ENCODE measurements around the gene KIF3A. TPM values are rescaled to one million over a fixed set of nuclear protein-coding genes. Genes with fewer than 3 reads are reported as not detected.

KIF3A gene
- total RNA-seq, 1 experiment from 2014 or later = 12.7 TPM

GRCh38 chr5:132684491-132684890 lies 52.9 kb downstream of the KIF3A start:
- DNase-seq (ENCODE audit: low read depth, low spot score) (no peak), ATAC-seq (no peak)
- Histone ChIP-seq H3K4me2 (ENCODE audit: low read length) (no peak overlapping the region), H3K9ac (ENCODE audit: low read length) (no peak overlapping the region), H3K36me3 (ENCODE audit: control insufficient read depth in 1 of 2, insufficient read depth in 2 of 2, low read length in 2 of 2) (no peaks in the 10 kb centered on the region), H3K27ac (ENCODE audit: low read depth, low read length) (no peak overlapping the region), H2AFZ (ENCODE audit: low read depth, low read length, poor library complexity, severe bottlenecking) (no peak overlapping the region), H3K27me3 (ENCODE audit: insufficient read depth, low read length) (no peaks in the 10 kb centered on the region), H3K9me3 (ENCODE audit: control insufficient read depth in 1 of 2, insufficient read depth in 1 of 2, low read depth in 1 of 2, low read length in 2 of 2) (no peaks in the 10 kb centered on the region), H3K79me2 (ENCODE audit: insufficient read depth, low read length) (no peaks in the 10 kb centered on the region), H4K20me1 (ENCODE audit: insufficient read depth) (no peaks in the 10 kb centered on the region), H3K4me3 (replicated peaks in 1 of 2; ENCODE audit: low read depth in 1 of 2, low read length in 2 of 2) (no peak overlapping the region), H3K9me2 (ENCODE audit: insufficient read depth) (no peaks in the 10 kb centered on the region), H3K4me1 (ENCODE audit: control insufficient read depth in 1 of 2, insufficient read depth in 2 of 2, low read length in 2 of 2) (peaks cover 0 to 3% of the 10 kb centered on the region in 2 experiments; a peak in 1 of 4 replicates)
- intact Hi-C loops (cut with micrococcal nuclease) = no loop called here
- TF ChIP-seq ELF1 (IDR thresholded peaks at IDR 0.05; ENCODE audit: borderline replicate concordance, low read depth) (no peak), FOSL1 (IDR thresholded peaks at IDR 0.05; ENCODE audit: low read depth) (no peak), POLR2AphosphoS5 (IDR thresholded peaks at IDR 0.05; ENCODE audit: low read depth, low read length) (no peak), RAD21 (IDR thresholded peaks at IDR 0.05; ENCODE audit: low read depth) (no peak), TCF7L2 (IDR thresholded peaks at IDR 0.05; ENCODE audit: borderline replicate concordance, extremely low read depth, insufficient read depth, insufficient read length) (no peak), SIN3A (IDR thresholded peaks at IDR 0.05; ENCODE audit: low read depth) (no peak), EGR1 (IDR thresholded peaks at IDR 0.05; ENCODE audit: low read depth) (no peak), EZH2 (IDR thresholded peaks at IDR 0.05) (no peak), JUND (IDR thresholded peaks at IDR 0.05) (no peak), YY1 (IDR thresholded peaks at IDR 0.05; ENCODE audit: extremely low read depth, insufficient replicate concordance, low read depth, low read length) (no peak), ZFX (IDR thresholded peaks at IDR 0.05) (no peak), MAX (IDR thresholded peaks at IDR 0.05) (no peak), CEBPB (IDR thresholded peaks at IDR 0.05; ENCODE audit: low read depth) (no peak)
- TF ChIP-seq, protein P1, sequence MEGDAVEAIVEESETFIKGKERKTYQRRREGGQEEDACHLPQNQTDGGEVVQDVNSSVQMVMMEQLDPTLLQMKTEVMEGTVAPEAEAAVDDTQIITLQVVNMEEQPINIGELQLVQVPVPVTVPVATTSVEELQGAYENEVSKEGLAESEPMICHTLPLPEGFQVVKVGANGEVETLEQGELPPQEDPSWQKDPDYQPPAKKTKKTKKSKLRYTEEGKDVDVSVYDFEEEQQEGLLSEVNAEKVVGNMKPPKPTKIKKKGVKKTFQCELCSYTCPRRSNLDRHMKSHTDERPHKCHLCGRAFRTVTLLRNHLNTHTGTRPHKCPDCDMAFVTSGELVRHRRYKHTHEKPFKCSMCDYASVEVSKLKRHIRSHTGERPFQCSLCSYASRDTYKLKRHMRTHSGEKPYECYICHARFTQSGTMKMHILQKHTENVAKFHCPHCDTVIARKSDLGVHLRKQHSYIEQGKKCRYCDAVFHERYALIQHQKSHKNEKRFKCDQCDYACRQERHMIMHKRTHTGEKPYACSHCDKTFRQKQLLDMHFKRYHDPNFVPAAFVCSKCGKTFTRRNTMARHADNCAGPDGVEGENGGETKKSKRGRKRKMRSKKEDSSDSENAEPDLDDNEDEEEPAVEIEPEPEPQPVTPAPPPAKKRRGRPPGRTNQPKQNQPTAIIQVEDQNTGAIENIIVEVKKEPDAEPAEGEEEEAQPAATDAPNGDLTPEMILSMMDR (IDR thresholded peaks at IDR 0.05 in 2 of 3, conservative IDR thresholded peaks at IDR 0.05 in 1 of 3; ENCODE audit: borderline replicate concordance in 1 of 3, insufficient read depth in 1 of 3, low read depth in 2 of 3, low read length in 2 of 3) = no peak
- TF ChIP-seq, protein P2, sequence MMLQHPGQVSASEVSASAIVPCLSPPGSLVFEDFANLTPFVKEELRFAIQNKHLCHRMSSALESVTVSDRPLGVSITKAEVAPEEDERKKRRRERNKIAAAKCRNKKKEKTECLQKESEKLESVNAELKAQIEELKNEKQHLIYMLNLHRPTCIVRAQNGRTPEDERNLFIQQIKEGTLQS (IDR thresholded peaks at IDR 0.05) = no peak
- TF ChIP-seq, protein P3, sequence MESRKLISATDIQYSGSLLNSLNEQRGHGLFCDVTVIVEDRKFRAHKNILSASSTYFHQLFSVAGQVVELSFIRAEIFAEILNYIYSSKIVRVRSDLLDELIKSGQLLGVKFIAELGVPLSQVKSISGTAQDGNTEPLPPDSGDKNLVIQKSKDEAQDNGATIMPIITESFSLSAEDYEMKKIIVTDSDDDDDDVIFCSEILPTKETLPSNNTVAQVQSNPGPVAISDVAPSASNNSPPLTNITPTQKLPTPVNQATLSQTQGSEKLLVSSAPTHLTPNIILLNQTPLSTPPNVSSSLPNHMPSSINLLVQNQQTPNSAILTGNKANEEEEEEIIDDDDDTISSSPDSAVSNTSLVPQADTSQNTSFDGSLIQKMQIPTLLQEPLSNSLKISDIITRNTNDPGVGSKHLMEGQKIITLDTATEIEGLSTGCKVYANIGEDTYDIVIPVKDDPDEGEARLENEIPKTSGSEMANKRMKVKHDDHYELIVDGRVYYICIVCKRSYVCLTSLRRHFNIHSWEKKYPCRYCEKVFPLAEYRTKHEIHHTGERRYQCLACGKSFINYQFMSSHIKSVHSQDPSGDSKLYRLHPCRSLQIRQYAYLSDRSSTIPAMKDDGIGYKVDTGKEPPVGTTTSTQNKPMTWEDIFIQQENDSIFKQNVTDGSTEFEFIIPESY (IDR thresholded peaks at IDR 0.05; ENCODE audit: extremely low read depth, insufficient replicate concordance, low read length) = no peak
- ChIA-PET POLR2A (no interaction called here), CTCF (no interaction called here), RAD21 (ENCODE audit: low non-redundant PET in 1 of 2, low total read pairs in 2 of 2, uncharacterized antibody in 2 of 2, unreplicated experiment in 2 of 2) (no interaction called here)
- no TSS peak for BruUV-seq (replicated peaks)
